CMK (cell line): ENCODE data around the gene AGL.
"Not testable (repeated sequence)": the region's sequence is repeated elsewhere in the genome, so short reads cannot be mapped to it uniquely, and the experiment has no call there.

Experiments
- DNase-seq: peaks from one replicate; pipeline ENCODE4 v3.0.0-alpha.2; 2010; ENCODE audit warnings: low read depth

Gene AGL

GRCh38 chr1:99943223-99943794 is 93.1 kb downstream of the AGL start:
- DNase-seq, result no peak

- DNase-seq, result no peak
Observed at GRCh38 chr1:99944192-99944591, 94.0 kb downstream of the AGL start.

DNA sequence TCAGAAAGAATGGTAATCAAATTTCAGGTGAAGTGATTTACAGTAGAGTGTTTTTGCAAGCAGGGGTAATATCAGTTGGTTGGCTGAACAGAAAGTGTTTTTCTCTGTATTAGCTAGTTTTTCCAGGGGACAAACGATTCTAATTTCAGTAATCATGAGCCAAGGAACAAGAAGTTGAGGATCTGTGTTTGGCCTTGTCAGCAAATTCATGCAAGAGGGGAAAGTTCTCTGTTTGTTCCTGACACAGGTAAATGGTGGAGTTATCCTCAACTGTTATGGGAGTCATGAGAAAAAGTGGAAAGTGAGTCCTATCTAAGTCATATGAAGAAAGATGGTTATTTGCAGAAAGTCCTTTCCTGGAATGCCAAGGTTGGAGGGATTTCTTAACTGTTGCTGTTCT is 95.0 kb downstream of the AGL start:
- DNase-seq, result no peak

DNA sequence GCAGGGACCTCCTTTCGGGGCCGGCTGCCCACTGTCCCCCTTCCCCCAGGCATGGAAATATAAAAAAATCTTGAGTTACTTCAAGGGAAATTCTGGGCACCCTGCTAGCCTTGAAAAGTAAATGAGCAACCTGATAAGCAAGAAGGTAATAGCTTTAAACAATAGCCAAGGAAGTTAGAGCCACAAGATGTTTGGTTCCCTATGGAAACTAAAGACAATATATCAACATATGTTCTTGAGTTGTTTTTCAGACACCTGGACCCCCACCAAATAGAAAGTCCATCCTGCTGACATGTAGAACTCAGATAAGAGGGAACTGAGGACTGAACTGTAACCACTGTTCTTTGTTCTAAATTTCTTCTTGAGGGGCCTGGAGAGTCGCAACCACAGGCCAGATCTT is 100.3 kb downstream of the AGL start:
- no peak for DNase-seq

DNA sequence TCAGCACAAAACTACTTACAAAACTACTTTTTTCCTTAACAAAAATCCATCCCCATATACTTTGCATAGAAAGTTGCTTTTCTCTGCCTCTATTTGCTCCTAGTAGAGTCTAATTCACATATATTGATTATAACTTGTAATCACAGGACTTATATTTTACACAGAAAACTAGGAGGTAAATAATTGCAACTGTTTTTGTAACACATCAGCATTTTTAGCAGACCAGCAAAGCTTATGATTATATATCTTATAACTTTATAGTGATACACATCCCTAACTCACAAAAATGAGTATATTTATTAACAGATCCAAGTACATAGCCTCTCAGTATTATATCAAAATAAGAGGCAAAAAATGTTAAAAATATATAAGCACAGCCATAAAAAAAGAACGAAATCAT is 102.4 kb downstream of the AGL start:
- DNase-seq, result no peak

DNA sequence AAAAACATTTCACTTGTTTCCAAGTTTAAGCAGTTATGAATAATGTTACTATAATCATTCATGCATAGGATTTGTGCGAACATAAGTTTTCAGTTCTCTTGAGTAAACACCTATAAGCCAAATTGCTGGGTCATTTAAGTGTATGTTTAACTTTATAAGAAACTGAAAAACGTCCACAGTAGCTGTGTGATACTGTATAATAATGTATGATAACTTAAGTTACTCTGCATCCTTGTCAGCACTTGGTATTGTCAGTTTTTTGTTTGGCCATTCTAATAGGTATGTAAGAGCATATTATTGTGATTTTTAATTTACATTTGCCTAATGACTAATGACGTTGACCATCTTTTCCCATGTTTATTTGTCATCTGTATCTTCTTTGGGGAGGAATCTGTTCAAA is 105.2 kb downstream of the AGL start:
- DNase-seq, result no peak

- no peak for DNase-seq
Observed at GRCh38 chr1:99956755-99957154, 106.6 kb downstream of the AGL start.

- DNase-seq, result no peak
Observed at GRCh38 chr1:99957818-99958217, 107.7 kb downstream of the AGL start.

DNA sequence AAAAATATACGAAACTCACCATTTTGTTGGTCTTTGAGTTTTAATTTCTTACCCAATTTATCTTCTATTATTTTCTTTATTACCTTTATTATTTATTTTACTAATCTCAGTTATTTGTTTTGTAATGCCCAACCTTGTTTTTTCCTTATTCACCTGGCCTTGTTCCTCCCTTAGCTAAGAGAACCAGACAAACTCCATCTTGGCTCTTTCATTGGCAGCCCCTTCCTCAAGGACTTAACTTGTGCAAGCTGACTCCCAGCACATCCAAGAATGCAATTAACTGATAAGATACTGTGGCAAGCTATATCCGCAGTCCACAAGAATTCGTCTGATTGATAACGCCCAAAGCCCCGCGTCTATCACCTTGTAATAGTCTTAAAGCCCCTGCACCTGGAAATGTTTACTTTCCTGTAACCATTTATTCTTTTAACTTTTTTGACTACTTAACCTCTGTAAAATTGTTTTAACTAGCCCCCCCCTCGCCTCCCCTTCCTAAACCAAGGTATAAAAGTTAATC is 109.1 kb downstream of the AGL start:
- not testable (repeated sequence) for DNase-seq

DNA sequence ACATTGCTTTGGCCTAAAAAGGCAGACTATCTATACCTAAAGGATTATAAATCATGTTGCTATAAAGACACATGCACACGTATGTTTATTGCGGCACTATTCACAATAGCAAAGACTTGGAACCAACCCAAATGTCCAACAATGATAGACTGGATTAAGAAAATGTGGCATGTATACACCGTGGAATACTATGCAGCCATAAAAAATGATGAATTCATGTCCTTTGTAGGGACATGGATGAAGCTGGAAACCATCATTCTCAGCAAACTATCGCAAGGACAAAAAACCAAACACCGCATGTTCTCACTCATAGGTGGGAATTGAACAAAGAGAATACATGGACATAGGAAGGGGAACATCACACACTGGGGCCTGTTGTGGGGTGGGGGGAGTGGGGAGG is 110.1 kb downstream of the AGL start:
- DNase-seq, result not testable (repeated sequence)

DNA sequence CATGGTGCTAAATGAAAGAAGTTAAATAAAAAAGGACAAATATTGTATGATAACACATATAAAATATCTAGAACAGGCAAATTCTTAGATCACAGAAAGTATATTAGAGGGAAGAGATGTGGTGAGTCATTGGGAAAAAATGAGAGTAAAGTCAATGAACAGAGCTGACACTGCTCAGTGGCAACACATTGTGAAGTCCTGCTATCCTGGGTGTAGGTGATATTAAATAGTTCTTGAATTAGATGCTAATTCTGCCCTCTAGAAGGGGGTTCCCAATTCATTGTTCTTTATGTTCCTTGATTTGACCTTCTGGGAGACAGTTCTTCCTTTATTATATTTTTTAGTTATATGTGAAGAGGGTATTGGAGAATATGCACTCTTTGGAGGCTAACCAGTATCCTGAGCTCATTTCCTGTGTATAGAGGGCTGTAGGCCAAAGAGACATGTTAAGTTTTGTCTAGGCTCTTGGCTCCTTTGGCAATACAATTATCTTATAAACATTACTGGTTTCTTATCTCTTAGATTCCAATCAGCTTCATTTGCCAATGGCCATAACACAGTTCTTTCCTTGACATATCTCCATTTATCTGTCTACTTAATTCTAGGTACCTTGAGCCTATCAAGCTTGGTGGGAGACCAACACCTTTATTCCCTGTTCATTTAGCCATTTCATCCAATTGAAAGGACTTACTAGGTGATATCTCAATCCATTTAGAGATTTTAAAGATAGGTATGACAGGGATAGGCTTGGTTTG is 113.1 kb downstream of the AGL start:
- no peak for DNase-seq

DNA sequence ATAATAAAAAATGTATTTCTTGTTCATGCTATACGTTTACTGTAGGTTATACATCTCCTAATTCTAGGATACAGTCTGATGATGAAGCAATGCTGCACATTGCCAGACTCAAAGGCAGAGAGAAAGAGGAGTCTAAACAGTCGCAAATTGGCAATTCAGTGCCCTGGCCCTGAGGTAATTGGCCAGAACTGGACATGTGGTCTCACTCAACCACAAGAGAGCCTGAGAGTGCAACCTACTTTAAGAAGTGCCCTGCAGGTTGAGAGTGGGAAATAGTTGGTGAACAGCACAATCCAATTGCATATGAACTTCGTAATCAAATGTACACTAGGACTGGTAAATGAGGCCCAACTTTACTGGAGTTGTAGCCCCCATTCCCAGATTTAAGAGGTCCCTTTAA is 114.6 kb downstream of the AGL start:
- no peak for DNase-seq

- no peak for DNase-seq
Observed at GRCh38 chr1:99965646-99966375, 115.7 kb downstream of the AGL start.

DNA sequence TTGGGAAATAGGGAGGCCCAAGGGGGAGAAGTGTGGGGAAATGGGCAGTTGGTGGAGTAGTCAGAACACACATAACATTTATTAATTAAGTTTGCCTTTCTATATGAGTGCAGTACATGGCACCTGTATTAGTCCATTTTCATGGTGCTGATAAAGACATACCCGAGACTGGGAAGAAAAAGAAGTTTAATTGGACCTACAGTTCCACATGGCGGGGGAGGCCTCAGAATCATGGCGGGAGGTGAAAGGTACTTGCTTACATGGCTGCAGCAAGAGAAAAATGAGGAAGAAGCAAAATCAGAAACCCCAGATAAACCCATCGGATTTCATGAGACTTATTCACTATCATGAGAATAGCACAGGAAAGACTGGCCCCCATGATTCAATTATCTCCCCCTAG is 118.1 kb downstream of the AGL start:
- no peak for DNase-seq

DNA sequence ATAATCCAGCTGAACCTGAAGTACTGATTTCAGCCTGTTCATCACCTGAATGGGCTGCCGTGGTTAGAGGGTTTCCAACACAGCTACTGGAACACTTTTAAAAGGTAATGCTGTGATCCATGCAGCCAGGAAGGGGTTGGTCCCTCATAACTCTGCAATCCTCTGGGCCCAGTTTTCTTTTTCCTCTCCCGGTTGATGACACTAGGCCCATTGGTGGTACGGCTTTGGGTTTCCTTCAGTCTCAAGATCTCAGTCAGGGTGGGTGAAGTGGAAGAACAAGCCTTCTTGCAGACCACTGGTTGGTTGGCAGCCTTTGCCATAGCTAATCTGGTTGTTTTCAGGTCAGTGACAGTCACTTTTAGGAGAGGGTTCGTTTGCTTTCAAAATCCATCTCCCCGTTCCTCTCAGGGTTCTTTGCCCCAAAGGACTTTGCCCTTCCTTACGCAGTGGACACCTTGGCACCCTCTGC is 119.1 kb downstream of the AGL start:
- no peak for DNase-seq

DNA sequence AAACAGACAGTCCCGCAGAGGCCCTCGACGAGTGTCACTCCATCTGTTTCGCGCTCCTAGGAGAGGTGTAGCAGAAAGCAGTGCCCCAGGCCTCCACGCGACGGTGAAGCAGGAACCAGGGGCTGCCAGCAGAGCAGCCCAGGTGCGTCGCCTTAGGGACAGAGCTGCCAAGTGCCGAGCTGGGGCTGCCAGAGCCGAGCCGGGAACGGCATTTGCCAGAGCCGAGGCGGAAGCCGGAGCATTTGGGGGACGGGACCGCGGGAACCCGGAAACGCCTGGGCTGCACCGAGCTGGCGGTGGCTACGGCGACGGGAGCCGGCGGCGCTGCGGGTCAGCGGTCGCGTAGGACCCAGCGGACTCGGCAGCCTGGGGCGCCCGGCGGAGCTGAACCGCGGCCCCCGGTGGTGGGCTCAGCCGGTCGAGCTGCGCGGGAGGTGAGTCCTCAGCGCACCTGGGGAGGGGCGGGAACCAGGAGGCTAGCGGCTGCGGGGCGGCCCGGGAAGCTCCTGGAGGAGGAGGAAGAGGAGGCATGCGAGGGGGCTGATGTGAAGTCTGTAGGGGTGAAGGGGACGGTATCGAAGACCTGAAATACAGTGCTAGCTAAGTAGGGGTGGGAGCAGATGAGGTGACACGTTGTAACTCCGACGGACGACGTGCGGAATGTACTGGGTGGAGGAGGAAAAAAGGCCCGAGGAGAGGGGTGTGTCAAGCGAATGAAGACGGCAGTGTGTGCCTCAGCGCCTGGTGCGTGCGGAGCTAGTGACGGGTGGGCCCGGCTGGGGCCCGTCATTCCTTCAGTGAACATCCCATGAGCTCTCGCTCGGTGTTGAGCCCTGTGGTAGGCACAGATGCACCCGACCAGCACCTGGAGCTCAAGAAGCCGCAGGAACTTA is 119.8 kb downstream of the AGL start, which contains the start of gene SLC35A3:
Gene SLC35A3, plus strand, starts transcription at position 268 of the 893 bp plus-strand sequence. CDS start 23,559 bp downstream, outside the sequence.
- peak; percentile 22 for DNase-seq

DNA sequence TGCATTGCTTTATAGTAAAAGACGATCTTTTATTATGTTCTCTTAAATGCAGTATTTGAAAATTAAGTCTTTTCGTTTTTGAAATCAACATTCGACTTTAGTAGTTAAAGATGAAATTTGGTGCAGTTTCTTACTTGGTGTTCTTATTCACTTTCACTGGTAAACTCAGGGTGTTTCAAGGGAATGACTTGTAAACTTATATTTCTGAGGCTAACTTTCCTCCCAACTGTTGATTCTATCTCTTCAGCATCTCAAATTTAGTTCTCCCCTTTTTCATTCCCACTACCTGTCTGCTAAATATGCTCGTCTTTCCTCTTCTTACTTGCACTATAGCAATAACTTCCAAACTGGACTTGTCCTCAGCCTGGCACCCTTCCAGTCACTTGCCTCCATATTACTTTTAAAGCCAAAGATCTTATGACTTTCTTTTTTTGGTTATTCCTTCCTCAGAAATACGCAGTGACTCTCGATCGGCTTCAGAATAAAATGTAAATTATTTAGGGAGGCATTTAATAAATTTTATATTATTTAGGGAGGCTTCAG is 120.6 kb downstream of the AGL start:
- no peak for DNase-seq

DNA sequence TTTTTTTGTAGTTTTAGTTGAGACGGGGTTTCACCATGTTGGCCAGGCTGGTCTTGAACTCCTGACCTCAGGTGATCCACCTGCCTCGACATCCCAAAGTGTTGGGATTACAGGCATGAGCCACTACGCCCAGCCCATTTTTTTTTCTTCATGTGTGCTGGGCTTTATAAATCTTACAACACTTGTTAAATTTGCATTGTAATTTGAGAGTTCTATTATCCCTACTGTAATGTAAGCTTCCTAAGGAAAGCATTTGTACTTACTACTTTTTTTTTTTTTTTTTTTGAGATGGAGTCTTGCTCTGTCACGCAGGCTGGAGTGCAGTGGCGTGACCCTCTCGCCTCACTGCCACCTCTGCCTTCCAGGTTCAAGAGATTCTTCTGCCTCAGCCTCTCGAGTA is 121.9 kb downstream of the AGL start:
- not testable (repeated sequence) for DNase-seq
